NCI-H526 (cell line): ENCODE measurements around the gene UBE2G2.

ENCODE experiments used
- DNase-seq, 2 experiments: peaks; one replicate each; lab custom pipeline; 2025; lab: John Stamatoyannopoulos, UW

Gene UBE2G2

GRCh38 chr21:44763451-44764318 lies 37.9 kb downstream of the UBE2G2 start:
- DNase-seq = no peak

- DNase-seq = no peak
Observed at GRCh38 chr21:44763050-44763378, 38.6 kb downstream of the UBE2G2 start.

GRCh38 chr21:44762221-44763049 lies 39.2 kb downstream of the UBE2G2 start:
- DNase-seq = no peak

- peak in 1 of 2 experiments; percentile 49 for DNase-seq
Observed at GRCh38 chr21:44761747-44762208, 39.8 kb downstream of the UBE2G2 start.

GRCh38 chr21:44761011-44761729 lies 40.5 kb downstream of the UBE2G2 start:
- DNase-seq = peak; percentile 21 to 85

GRCh38 chr21:44760376-44760775 lies 41.2 kb downstream of the UBE2G2 start:
- DNase-seq = no peak

GRCh38 chr21:44759628-44760285 lies 41.9 kb downstream of the UBE2G2 start:
- DNase-seq = no peak

- no peak for DNase-seq
Observed at GRCh38 chr21:44758781-44759627, 42.6 kb downstream of the UBE2G2 start.

GRCh38 chr21:44758141-44758561 lies 43.5 kb downstream of the UBE2G2 start:
- DNase-seq = no peak

GRCh38 chr21:44757731-44758130 lies 43.9 kb downstream of the UBE2G2 start:
- no peak for DNase-seq

GRCh38 chr21:44756423-44757185 lies 45.0 kb downstream of the UBE2G2 start:
- DNase-seq = no peak

GRCh38 chr21:44755227-44755626 lies 46.4 kb downstream of the UBE2G2 start:
- no peak for DNase-seq

- DNase-seq = no peak
Observed at GRCh38 chr21:44753357-44753756, 48.3 kb downstream of the UBE2G2 start.

- DNase-seq = no peak
Observed at GRCh38 chr21:44752671-44753235, 48.9 kb downstream of the UBE2G2 start.

GRCh38 chr21:44751799-44752636 lies 49.6 kb downstream of the UBE2G2 start:
- DNase-seq = no peak

GRCh38 chr21:44751186-44751798 lies 50.3 kb downstream of the UBE2G2 start:
- no peak for DNase-seq

GRCh38 chr21:44750675-44751025 lies 51.0 kb downstream of the UBE2G2 start:
- no peak for DNase-seq
